DMS53 treated with DMSO at 0.1 percent for 48 hours (cell line): ENCODE measurements around the gene KIF5B.
"Not testable (repeated sequence)": the region's sequence is repeated elsewhere in the genome, so short reads cannot be mapped to it uniquely, and the experiment has no call there.

Experiments used
- DNase-seq: peaks from one replicate; lab custom pipeline; 2025; ENCODE audit not compliant: unreplicated experiment; lab: John Stamatoyannopoulos, UW

The KIF5B gene

GRCh38 chr10:32060347-32060746, 4.1 kb upstream of the KIF5B start:
- DNase-seq: no peak

GRCh38 chr10:32059472-32059871, 3.2 kb upstream of the KIF5B start:
- no peak for DNase-seq

GRCh38 chr10:32057036-32057372, 779 bp upstream of the KIF5B start:
- no peak for DNase-seq

GRCh38 chr10:32055478-32056135, 618 bp downstream of the KIF5B start:
- DNase-seq: peak; percentile 32

GRCh38 chr10:32054094-32054493, 2.1 kb downstream of the KIF5B start:
- peak; percentile 13 for DNase-seq

GRCh38 chr10:32053392-32053791, 2.8 kb downstream of the KIF5B start:
- DNase-seq: not testable (repeated sequence)

GRCh38 chr10:32051926-32052325, 4.3 kb downstream of the KIF5B start:
- no peak for DNase-seq

- DNase-seq: no peak
These were observed 6.0 kb downstream of the KIF5B start for GRCh38 chr10:32050177-32050576.

GRCh38 chr10:32049113-32049512, 7.1 kb downstream of the KIF5B start:
- no peak for DNase-seq

GRCh38 chr10:32048282-32048681, 7.9 kb downstream of the KIF5B start:
- no peak for DNase-seq

- no peak for DNase-seq
These were observed 8.3 kb downstream of the KIF5B start for GRCh38 chr10:32047881-32048280.

GRCh38 chr10:32046151-32046550, 10.1 kb downstream of the KIF5B start:
- no peak for DNase-seq

- not testable (repeated sequence) for DNase-seq
These were observed 13.5 kb downstream of the KIF5B start for GRCh38 chr10:32042730-32043129.

- no peak for DNase-seq
These were observed 14.8 kb downstream of the KIF5B start for GRCh38 chr10:32041290-32042028.

GRCh38 chr10:32039734-32040133, 16.5 kb downstream of the KIF5B start:
- no peak for DNase-seq

GRCh38 chr10:32038777-32039176, 17.4 kb downstream of the KIF5B start:
- no peak for DNase-seq

- no peak for DNase-seq
These were observed 19.3 kb downstream of the KIF5B start for GRCh38 chr10:32036922-32037321.

- DNase-seq: no peak
These were observed 21.2 kb downstream of the KIF5B start for GRCh38 chr10:32035038-32035437.

GRCh38 chr10:32033171-32033570, 23.1 kb downstream of the KIF5B start:
- DNase-seq: no peak

GRCh38 chr10:32031920-32032319, 24.3 kb downstream of the KIF5B start:
- no peak for DNase-seq

GRCh38 chr10:32031424-32031823, 24.8 kb downstream of the KIF5B start:
- no peak for DNase-seq

GRCh38 chr10:32028710-32029109, 27.5 kb downstream of the KIF5B start:
- no peak for DNase-seq

- DNase-seq: no peak
These were observed 33.0 kb downstream of the KIF5B start for GRCh38 chr10:32023264-32023663.
